HepG2 (cell line): ENCODE data around the gene MTHFD1L. TPM values are rescaled to one million over a fixed set of nuclear protein-coding genes. Genes with fewer than 3 reads are reported as not detected.
A peak's percentile ranks its signal among the peaks of the same experiment; 100 is the strongest.

Experiments used
- CBFB ChIP-seq: sonication (generic); formaldehyde crosslinking; IDR thresholded peaks from 2 replicates; pipeline ENCODE4 v1.4.0; 2020; ENCODE audit warnings: missing genetic modification reagents
- FIP1L1 ChIP-seq: fragments of 200-400 bp; formaldehyde crosslinking; IDR thresholded peaks from 2 replicates; pipeline ENCODE4 v1.6.1; 2018; ENCODE audit warnings: low read depth, mild to moderate bottlenecking, low read length, moderate library complexity, borderline replicate concordance; ENCODE audit not compliant: insufficient read depth
- FOXP1 ChIP-seq, 2 experiments: fragments of 450-650 bp in 1 of 2; IDR thresholded peaks; 2 replicates each; pipeline ENCODE4 v1.6.1; 2017 to 2018; ENCODE audit warnings: antibody characterized with exemption in 1 of 2
- LRRFIP1 ChIP-seq: sonication (generic); formaldehyde crosslinking; conservative IDR thresholded peaks from 2 replicates; pipeline ENCODE4 v1.4.0; 2020; ENCODE audit warnings: missing genetic modification reagents
- MAFG ChIP-seq: sonication (generic); formaldehyde crosslinking; IDR thresholded peaks from 2 replicates; pipeline ENCODE4 v1.5.1; 2020; ENCODE audit warnings: mild to moderate bottlenecking, missing genetic modification reagents
- SIN3B ChIP-seq: fragments of 150-350 bp; IDR thresholded peaks from 2 replicates; pipeline ENCODE4 v1.6.1; 2014; ENCODE audit warnings: low read length
- TBX3 ChIP-seq: fragments of 450-650 bp; IDR thresholded peaks from 2 replicates; pipeline ENCODE4 v1.6.1; 2017; ENCODE audit warnings: antibody characterized with exemption, mild to moderate bottlenecking, inconsistent platforms, borderline replicate concordance
- TRIM24 ChIP-seq: sonication (generic); formaldehyde crosslinking; IDR thresholded peaks from 2 replicates; pipeline ENCODE4 v1.8.0; 2022; ENCODE audit warnings: mild to moderate bottlenecking, missing genetic modification reagents
- ZFP37 ChIP-seq: sonication (generic); formaldehyde crosslinking; IDR thresholded peaks from 2 replicates; pipeline ENCODE4 v1.4.0; 2020; ENCODE audit warnings: missing genetic modification reagents, borderline replicate concordance
- ZNF407 ChIP-seq: sonication (generic); formaldehyde crosslinking; IDR thresholded peaks from one replicate; pipeline ENCODE4 v1.5.1; 2020; ENCODE audit warnings: mild to moderate bottlenecking, missing genetic modification reagents; ENCODE audit errors: not compliant biosample characterization
- ZNF496 ChIP-seq: sonication (generic); formaldehyde crosslinking; IDR thresholded peaks from 2 replicates; pipeline ENCODE4 v1.8.1; 2023; ENCODE audit warnings: mild to moderate bottlenecking, moderate library complexity, missing genetic modification reagents; ENCODE audit not compliant: insufficient replicate concordance
- polyA plus RNA-seq, 8 experiments: library from polyadenylated mRNA; depleted of rRNA in 3 of 8; stranded (reverse) in 7 of 8; unstranded in 1 of 8; fragments of >200 nt; fragmentation: Illumina TruSeq in 4 of 8; extraction: Trizol in 4 of 8; gene quantifications; 2 replicates each; pipeline versions ENCODE4 v1.2.1 to v1.2.3, GENCODE V29; 2011 to 2016; ENCODE audit warnings: low read depth in 4 of 8, missing spikeins in 1 of 8, mixed read lengths in 1 of 8; ENCODE audit not compliant: insufficient read depth in 1 of 8
- total RNA-seq, 5 experiments: library from RNA; depleted of rRNA; stranded (reverse); fragments of >200 nt; fragmentation: Illumina TruSeq; extraction: Trizol; gene quantifications; 2 replicates each; pipeline ENCODE4 v1.2.3, GENCODE V29; 2016; ENCODE audit warnings: low read depth in 1 of 5
- TF ChIP-seq, protein P1 (sequence below): sonication (generic); formaldehyde crosslinking; conservative IDR thresholded peaks from 2 replicates; pipeline ENCODE4 v1.8.1; 2023; ENCODE audit warnings: missing genetic modification reagents
- TF ChIP-seq, protein P2 (sequence below): sonication (generic); formaldehyde crosslinking; IDR thresholded peaks from 2 replicates; pipeline ENCODE4 v1.4.0; 2020; ENCODE audit warnings: missing genetic modification reagents

The MTHFD1L gene
- total and polyA plus RNA-seq, 2 of the 13 experiments (the other 11 are each of a cell fraction or from before 2014, with no cell fraction given): 24.0 to 39.6 TPM

DNA sequence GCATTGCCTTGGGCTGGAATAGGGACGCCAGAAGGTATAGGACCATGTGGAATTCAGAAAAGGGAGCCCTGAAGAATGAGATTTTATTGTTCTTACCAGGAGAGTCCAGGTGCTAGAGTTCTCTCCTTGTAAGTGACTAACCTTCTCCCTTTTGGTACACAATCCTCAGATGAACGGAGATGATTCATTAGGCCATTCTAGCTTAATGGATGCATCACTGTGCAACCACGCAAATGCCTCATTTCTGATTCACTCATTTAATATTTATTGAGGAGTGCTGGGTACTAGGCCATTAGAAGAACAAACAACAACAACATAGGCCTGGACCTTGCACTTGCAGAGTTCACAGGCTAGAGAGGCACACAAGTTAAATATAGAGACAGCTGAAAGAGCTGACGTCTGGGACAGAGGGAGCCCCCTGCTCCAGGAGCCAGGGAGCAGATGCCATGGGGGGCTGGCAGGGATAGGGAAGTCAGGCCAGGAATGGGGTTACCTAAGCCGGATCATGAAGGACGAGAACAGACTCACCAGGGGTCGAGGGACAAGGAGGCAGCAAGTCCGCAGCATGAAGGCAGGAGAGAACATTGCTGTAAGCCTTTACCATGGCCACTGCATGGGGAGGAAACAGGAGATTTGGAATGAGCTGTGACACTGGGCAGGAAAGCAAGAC is 194.7 kb downstream of the MTHFD1L start (continued):
- TF ChIP-seq LRRFIP1 (CRISPR knock-in tag): no peak
- peak; percentile 79; the same call in 1 of the 2 replicates for TF ChIP-seq TBX3
- no peak for TF ChIP-seq ZFP37 (CRISPR knock-in tag)
- no peak for TF ChIP-seq ZNF407 (CRISPR knock-in tag)
- TF ChIP-seq TRIM24 (CRISPR knock-in tag): no peak
- TF ChIP-seq SIN3B: no peak
- peak; percentile 95 for TF ChIP-seq FOXP1 (IDR thresholded peaks at IDR 0.05)
- TF ChIP-seq FOXP1 (CRISPR knock-in tag; IDR thresholded peaks at IDR 0.05): peak; percentile 94
- TF ChIP-seq, protein P1, sequence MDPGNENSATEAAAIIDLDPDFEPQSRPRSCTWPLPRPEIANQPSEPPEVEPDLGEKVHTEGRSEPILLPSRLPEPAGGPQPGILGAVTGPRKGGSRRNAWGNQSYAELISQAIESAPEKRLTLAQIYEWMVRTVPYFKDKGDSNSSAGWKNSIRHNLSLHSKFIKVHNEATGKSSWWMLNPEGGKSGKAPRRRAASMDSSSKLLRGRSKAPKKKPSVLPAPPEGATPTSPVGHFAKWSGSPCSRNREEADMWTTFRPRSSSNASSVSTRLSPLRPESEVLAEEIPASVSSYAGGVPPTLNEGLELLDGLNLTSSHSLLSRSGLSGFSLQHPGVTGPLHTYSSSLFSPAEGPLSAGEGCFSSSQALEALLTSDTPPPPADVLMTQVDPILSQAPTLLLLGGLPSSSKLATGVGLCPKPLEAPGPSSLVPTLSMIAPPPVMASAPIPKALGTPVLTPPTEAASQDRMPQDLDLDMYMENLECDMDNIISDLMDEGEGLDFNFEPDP (CRISPR knock-in tag): no peak
- no peak for TF ChIP-seq CBFB (CRISPR knock-in tag)
- TF ChIP-seq, protein P2, sequence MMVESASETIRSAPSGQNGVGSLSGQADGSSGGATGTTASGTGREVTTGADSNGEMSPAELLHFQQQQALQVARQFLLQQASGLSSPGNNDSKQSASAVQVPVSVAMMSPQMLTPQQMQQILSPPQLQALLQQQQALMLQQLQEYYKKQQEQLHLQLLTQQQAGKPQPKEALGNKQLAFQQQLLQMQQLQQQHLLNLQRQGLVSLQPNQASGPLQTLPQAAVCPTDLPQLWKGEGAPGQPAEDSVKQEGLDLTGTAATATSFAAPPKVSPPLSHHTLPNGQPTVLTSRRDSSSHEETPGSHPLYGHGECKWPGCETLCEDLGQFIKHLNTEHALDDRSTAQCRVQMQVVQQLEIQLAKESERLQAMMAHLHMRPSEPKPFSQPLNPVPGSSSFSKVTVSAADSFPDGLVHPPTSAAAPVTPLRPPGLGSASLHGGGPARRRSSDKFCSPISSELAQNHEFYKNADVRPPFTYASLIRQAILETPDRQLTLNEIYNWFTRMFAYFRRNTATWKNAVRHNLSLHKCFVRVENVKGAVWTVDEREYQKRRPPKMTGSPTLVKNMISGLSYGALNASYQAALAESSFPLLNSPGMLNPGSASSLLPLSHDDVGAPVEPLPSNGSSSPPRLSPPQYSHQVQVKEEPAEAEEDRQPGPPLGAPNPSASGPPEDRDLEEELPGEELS (CRISPR knock-in tag): peak; percentile 88
- TF ChIP-seq ZNF496: no peak
- TF ChIP-seq MAFG (CRISPR knock-in tag): no peak
- TF ChIP-seq FIP1L1: no peak
